Right ventricle myocardium inferior (tissue), 1 donor: Measurements from ENCODE around the gene FNDC10. TPM values are rescaled to one million over a fixed set of nuclear protein-coding genes. Genes with fewer than 3 reads are reported as not detected.
A peak's percentile ranks its signal among the peaks of the same experiment; 100 is the strongest.

Experiments used
- ATAC-seq: fragments of 200-7000 bp; cut with Tn5 transposase; one replicate; pipeline ENCODE4 v1.9.1; 2020; ENCODE audit warnings: mild to moderate bottlenecking, moderate library complexity
- DNase-seq: peaks from one replicate; pipeline ENCODE4 v3.0.0; 2021; ENCODE audit errors: missing footprints
- intact Hi-C: fragments of 100-400 bp; cut with DNase I; formaldehyde crosslinking; loops from one replicate; pipeline ENCODE4 v1.11.0; 2022
- total RNA-seq: library from RNA; stranded (reverse); fragmentation: NEBNext Ultra II Directional; extraction: Animal tissue kit (Norgen Biotek cat#: 25700); gene quantifications from one replicate; pipeline ENCODE4 v1.2.1, GENCODE V29; 2021
- donor health status: DM: no; HTN: yes; CAD: no; lungs with severe emphysema.

The FNDC10 gene
- total RNA-seq, 1 donor from 2014 or later: 3.0 TPM

DNA sequence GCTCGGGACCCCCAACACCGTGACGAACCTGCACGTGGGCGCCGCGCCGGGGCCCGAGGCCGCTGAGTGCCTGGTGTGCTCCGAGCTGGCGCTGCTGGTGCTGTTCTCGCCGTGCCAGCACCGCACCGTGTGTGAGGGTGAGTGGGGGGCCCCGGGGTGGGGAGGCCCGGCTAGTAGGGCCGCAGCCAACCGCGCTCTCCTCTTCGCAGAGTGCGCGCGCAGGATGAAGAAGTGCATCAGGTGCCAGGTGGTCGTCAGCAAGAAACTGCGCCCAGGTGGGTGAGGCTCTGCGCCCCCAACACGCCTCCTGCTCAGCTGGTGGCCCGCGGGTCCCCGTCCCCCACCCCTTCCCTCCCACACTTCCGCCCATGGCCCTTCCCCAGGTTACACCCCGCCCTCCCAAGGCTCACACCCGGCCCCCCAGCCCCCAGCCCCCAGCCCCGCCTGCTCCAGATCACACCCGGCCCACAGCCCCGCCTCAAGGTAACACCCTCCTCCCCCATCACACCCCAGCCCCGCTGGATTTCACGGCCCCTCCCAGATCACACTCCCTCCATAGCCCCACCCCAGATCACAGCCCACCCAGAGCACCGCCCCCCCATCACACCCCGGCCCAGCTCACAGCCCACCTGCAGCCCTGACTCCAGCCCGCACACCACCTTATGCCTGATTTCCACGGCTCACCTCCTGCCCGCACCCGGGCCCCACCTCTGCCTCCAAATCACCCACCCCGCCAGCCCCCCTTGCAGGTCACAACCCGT lies 29.7 kb upstream of the FNDC10 start:
- peak; percentile 73 for DNase-seq
- intact Hi-C loops: no loop called here
- no peak for ATAC-seq

DNA sequence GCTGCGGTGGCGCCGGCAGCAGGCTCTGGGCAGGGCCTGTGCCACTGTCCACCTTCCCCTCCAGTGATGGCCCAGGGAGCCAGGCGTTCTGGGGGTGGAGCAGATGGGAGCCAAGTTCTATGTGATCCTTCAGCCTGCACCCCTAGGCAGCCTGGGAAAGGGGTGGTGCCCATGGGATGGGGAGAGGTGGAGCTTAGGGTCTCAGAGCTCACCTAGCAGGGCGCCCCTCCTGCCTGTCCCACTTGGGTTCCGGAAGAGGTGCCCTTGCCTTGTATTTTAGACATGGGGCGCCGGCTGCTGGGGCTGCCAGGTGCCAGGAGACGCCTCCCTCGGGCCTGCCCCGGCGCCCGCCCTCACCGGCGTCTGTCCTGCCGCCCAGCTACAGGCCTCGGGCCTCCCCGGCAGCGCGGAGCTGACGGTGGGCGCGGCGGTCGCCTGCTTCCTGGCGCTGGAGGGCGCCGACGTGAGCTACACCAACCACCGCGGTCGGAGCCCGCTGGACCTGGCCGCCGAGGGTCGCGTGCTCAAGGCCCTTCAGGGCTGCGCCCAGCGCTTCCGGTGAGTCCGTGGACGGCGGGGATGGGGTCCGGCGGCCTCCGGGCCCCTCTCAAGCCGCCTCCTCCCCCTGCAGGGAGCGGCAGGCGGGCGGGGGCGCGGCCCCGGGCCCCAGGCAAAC lies 29.0 kb upstream of the FNDC10 start:
- intact Hi-C loops: no loop called here
- ATAC-seq (no peak), DNase-seq (peak; percentile 50)

DNA sequence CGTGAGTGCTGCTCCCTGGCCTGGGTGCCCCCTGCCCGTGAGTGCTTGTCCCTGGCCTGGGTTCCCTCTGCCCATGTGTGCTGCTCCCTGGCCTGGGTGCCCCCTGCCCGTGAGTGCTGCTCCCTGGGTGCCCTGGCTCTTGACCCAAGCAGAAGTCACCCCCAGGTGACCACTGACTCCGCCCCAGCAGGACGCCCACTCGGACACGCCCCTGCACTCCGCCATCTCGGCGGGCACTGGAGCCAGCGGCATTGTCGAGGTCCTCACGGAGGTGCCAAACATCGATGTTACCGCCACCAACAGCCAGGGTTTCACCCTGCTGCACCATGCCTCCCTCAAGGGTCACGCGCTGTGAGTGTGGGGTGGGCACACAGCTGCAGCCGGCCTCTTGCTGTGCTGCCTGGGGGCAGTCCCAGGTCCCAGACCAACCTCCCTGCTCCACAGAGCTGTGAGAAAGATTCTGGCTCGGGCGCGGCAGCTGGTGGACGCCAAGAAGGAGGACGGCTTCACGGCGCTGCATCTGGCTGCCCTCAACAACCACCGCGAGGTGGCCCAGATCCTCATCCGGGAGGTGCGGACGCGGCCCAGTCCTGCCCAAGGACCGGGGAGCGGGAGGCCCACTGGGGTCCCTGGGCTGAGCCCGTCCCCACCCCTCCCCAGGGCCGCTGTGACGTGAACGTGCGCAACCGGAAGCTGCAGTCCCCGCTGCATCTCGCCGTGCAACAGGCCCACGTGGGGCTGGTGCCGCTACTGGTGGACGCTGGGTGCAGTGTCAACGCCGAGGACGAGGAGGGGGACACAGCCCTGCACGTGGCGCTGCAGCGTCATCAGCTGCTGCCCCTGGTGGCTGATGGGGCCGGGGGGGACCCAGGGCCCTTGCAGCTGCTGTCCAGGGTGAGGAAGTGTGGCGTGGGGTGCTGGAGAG lies 28.2 kb upstream of the FNDC10 start:
- DNase-seq (peak; percentile 74), ATAC-seq (no peak)
- intact Hi-C loops: no loop called here

DNA sequence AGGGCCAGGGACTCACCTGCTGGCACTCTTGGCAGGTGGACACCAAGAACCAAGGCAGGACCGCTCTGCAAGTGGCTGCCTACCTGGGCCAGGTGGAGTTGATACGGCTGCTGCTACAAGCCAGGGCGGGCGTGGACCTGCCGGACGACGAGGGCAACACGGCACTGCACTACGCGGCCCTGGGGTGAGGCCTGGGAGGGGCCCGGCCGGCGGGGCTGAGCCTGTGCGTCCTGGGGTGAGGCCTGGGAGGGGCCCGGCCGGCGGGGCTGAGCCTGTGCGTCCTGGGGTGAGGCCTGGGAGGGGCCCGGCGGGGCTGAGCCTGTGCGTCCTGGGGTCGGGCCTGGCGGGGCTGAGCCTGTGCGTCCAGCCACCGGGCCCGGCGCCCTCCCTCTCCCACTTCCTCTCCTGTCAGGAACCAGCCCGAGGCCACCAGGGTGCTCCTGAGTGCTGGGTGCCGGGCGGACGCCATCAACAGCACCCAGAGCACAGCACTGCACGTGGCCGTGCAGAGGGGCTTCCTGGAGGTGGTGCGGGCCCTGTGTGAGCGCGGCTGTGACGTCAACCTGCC lies 27.4 kb upstream of the FNDC10 start:
- no peak for ATAC-seq
- intact Hi-C loops: no loop called here
- peak; percentile 64 for DNase-seq

DNA sequence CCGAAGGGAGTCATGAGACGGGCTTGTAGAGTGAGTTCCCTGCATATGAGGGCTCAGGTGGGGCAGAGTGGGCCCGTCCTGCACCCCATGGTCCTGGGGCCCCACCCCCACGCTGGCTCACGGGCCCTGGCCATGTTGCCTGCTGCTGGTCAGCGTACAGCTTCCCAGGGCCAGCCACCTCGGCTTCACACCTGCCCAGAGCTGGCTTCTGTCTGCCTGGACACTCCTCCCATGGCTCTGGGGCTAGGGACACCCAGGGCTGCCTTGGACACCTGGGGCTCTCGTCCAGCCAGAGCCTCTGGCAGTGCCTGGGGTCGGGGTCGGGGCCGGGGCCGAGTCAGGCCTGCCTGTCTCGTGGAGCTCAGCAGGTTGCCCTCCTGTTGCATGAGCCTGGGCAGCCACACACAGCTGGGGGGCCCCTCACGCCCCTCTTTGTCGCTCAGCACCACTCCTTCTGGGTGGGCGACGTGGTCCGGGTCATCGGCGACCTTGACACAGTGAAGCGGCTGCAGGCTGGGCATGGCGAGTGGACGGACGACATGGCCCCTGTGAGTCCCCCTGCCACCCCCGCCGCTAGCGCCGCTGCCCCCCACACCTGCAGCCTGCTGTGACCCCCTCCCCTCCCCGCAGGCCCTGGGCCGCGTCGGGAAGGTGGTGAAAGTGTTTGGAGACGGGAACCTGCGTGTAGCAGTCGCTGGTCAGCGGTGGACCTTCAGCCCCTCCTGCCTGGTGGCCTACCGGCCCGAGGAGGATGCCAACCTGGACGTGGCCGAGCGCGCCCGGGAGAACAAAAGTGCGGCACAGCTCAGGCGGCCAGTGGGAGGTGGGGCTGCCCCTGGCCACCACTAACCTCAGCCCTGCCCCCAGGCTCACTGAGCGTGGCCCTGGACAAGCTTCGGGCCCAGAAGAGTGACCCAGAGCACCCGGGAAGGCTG lies 26.5 kb upstream of the FNDC10 start:
- intact Hi-C loops: no loop called here
- ATAC-seq: no peak
- peak; percentile 56 for DNase-seq

DNA sequence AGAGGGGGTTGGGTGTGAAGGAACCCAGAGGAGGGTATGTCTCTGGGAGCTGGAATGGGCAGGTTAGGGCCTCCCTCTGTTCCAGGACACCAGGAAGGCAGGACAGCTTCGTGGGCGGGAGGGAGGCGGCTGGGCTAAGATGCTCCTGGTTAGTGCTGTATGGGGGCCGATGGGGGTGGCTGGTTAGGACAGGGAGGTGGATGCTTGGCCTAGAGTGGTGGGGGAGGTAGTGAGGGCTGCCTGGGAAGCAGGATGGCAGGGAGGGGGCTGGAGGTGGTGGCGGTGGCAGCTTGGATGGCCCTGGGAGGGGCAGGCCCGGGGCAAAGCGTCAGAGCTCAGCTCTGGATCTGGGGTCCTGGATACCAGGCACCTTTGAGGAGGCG lies 25.9 kb upstream of the FNDC10 start:
- DNase-seq: no peak
- intact Hi-C loops: no loop called here
- no peak for ATAC-seq

DNA sequence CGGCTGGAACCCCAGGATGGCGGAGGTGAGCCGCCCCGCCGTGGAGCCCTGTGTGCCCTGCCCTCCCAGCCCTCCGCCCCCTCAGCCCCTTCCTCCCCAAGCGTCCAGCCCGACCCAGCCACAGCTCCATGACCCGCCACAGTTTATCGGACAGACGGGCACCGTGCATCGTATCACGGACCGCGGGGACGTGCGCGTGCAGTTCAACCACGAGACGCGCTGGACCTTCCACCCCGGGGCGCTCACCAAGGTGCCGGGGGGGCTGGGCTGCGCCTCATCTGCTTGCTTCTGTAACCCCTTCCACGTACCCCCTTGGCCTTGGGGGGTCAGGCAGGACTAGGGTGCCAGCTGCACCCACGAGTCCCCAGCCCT lies 25.5 kb upstream of the FNDC10 start:
- intact Hi-C loops: no loop called here
- ATAC-seq: no peak

DNA sequence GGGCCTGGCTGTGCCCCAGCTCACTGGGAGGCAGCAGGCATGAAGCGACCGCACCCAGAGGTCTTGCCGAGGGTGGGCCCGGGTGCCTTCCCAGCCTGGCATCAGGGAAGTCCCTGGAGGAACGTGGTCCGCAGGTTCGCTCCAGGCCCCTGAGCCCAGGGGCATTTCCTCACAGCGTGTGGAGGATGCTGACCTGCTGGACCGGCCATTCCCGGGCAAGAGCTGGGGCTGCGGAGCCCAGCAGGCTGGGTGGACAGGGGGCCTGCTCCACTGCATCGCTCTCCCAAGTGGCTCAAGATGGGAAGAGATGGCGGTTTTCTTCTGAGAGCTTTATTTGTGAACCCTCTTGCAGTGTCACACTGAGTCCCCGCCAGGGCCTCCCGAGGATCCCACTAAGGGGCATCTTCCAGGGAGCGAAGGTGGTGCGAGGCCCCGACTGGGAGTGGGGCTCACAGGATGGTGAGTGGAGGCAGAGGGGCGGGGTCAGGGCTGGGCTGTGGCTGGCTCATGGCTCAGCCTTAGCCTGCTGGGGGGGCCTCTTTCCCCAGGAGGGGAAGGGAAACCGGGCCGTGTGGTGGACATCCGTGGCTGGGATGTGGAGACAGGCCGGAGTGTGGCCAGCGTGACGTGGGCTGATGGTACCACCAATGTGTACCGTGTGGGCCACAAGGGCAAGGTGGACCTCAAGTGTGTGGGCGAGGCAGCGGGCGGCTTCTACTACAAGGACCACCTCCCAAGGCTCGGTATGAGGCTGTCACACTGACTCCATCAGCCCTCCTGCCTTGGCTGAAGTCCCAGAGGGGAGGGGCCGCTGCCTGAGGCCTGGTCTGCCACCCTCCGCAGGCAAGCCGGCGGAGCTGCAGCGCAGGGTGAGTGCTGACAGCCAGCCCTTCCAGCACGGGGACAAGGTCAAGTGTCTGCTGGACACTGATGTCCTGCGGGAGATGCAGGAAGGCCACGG lies 24.8 kb upstream of the FNDC10 start:
- ATAC-seq (peak; percentile 50), DNase-seq (peak; percentile 78)
- intact Hi-C loops: no loop called here

More for the DNA sequence above, 25.5 kb upstream of the FNDC10 start:
- DNase-seq: peak; percentile 65

DNA sequence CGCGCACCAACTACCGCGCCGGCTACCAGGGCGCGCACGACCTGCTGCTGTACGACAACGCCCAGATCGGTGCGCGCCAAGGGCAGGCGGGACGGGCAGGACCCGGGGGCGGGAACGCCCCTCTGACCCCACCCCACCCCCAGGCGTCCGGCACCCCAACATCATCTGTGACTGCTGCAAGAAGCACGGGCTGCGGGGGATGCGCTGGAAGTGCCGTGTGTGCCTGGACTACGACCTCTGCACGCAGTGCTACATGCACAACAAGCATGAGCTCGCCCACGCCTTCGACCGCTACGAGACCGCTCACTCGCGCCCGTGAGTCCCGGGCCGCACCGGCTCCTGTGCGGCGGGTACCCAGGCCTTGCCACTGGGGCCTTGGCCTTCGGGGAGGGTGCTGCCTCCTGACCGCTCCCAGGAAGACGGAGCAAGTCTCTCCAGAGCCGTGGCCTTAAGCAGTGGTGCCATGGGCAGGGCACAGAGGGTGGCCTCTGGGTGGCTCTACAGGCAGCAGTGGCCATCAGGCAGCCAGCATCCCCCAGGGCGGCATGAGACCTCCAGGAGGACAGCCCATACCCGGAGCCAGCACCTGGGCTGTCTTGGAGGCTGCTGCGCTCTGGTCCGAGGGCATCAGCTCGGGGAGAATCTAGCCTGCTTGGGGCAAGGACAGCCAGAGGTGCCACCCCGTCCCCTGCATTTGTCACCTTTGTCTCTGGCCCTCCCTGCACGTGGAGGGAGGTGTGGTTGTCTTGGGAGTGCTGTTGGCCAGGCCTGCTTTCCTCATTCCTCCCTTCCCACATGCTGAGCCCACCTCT lies 23.9 kb upstream of the FNDC10 start:
- DNase-seq (peak; percentile 70), ATAC-seq (no peak)
- intact Hi-C loops: no loop called here

DNA sequence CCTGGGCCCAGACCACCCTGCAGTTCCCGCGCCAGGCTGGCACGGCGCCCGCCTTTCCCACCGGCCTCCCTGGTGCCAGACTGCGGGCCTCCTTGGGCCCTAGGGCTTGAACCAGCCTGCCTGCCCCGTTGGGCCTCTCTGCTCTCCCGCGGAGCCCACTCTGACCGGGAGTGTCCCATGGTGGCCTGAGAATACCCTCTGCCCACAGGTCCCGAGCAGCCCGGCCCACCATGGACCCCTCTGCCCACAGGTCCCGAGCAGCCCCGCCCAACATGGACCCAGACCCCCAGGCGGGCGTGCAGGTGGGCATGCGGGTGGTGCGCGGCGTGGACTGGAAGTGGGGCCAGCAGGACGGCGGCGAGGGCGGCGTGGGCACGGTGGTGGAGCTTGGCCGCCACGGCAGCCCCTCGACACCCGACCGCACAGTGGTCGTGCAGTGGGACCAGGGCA lies 23.3 kb upstream of the FNDC10 start:
- ATAC-seq: no peak
- no peak for DNase-seq
- intact Hi-C loops: no loop called here

DNA sequence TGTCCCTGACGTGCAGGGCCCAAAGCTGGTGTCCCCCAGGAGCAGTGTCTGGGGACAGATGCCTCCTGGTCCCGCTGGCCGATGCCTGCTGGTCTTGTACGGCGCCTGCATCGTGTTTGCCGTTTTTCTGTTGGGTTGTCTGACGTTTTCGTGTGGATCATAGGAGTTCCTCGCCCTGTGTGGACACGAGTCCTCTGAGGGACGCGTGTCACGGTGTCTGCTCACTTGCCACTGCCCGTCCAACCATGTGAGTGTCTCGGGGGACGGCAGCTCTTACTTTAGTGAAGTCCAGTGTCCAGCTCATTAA lies 22.8 kb upstream of the FNDC10 start:
- intact Hi-C loops: no loop called here
- DNase-seq (no peak), ATAC-seq (no peak)

DNA sequence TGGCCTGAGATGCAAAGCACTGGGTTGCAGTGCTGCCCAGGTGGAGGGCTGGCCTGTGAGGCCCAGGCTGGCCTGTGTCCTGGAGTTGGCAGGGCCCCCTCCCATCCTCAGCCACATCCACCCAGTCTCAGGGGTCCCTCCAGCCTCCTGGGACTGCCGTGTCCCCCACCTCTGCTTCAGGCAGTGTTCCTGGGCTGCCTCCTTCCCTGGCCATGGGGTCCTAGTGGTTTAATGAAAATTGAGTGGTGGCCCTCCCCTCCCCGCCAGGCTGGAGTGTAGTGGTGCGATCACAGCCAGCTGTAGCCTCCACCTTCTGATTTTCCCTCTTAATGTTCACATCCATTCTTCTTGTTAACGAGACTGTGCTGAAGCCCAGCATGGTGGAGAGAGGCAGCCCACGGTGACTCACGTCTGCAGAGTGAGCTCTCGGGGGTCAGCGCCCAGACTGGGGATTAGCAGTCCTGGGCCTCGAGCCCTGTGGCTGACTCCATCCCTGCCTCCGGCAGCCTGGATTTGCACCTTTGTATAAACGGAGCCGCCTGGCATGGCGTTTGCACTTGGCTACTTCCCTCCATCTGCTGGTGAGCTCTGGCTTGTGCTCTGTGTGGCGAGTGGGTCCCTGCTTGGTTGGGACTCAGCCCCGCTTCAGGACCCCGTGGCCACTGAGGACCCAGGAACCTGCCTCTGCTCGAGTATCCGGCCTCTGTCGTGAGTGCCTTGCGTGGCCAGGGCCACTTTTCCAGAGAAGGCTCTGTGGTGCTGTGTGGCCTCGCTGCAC lies 22.3 kb upstream of the FNDC10 start:
- DNase-seq (peak; percentile 37), ATAC-seq (no peak)
- intact Hi-C loops: no loop called here

DNA sequence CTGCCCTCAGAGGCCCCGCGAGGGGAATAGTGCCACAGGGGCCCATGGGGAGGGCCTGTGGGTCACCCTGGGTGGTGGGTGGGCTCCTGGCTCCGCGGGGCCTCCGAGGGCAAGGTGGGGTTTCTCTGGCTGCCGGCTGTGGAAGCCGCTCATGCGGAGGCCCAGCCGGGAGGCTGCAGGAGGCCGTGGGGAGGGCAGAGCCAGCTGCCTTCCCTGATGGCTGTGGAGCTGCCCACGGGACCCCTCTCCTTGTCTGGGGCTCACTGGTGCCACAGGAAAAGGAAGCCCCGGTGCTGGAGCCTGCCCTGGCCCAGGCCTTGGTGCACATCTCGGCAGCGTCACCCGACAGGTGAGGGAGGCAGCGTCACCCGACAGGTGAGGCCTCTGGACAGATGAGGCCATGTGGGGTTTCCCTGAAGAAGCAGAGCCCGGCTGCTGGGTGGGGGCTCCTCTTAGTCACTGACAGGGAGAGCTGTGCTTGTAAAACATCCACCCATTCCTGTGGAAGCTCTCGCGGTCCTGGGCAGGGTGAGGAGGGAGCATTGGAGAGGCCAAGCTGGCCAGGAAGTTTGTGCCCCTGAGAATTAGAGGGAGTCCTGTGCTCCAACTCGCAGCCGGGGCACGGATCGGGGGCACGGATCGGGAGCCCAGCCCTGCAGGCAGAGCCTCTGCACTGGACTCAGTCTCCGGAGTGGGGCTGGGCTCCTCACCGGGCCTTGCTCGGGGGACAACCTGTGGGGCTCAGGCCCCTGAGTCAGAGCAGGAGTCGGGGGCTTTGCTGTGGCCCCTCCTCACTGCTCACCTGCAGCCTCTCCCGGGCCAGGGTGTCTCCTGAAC lies 21.5 kb upstream of the FNDC10 start:
- no peak for DNase-seq
- intact Hi-C loops: no loop called here
- ATAC-seq: no peak

DNA sequence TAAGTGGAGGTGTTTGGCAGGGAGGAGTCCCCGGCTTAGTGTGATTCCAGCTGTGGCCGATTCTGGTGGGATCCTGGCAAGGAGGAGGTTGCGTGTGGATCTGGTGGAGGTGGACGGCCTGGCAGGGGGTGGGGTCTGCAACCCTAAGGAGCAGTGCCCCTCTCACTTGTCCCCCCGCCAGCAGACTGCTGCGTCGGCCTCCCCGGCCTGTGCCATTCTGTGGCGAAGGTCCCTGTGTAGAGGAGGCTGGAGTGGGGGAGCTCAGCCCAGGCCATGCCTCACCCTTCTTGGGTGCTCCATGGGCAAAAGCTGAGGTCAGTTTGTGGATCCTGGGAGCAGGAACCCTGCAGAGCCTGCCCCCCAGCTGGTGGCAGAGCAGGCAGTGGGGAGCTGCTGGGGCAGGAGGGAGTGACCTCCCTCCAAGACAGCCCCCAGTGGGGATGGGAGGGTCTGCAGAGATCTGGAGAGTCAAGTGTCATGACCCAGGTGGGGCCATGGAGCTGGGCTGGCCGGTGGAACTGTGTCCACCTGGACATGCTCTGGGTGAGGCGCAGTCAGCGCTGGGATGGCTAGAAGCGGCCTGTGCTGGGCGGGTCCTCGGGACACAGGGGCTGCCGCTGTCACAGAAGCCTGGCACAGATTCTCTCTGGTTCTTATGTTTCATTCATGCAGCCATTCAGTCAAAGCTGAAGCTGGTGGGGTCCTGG lies 20.7 kb upstream of the FNDC10 start:
- ATAC-seq (no peak), DNase-seq (no peak)
- intact Hi-C loops: no loop called here
